ENCODE results near the gene SIK2.

GRCh38 chr11:111699579-111700156 is 97.4 kb downstream of the SIK2 start:
- TF ChIP-seq CTCF (IDR thresholded peaks at IDR 0.05; ENCODE audit: insufficient read depth, low read depth, low read length) (no peak), EZH2 (IDR thresholded peaks at IDR 0.05; ENCODE audit: insufficient read depth, low read length) (no peak)
